NB4 (cell line): Measurements from ENCODE around the gene STXBP4.

Experiments
- MAX ChIP-seq: IDR thresholded peaks from 2 replicates; pipeline ENCODE4 v1.6.1; 2011; ENCODE audit warnings: low read depth, low read length
- MYC ChIP-seq: IDR thresholded peaks from 2 replicates; pipeline ENCODE4 v1.6.1; 2011; ENCODE audit warnings: low read depth, low read length
- POLR2A ChIP-seq: IDR thresholded peaks from 2 replicates; pipeline ENCODE4 v1.6.1; 2011; ENCODE audit warnings: mild to moderate bottlenecking; ENCODE audit not compliant: insufficient read length; ENCODE audit errors: extremely low read depth
- TF ChIP-seq, protein P1 (sequence below): IDR thresholded peaks from one replicate; pipeline ENCODE4 v1.5.1; 2012; ENCODE audit warnings: low read depth, low read length

- TF ChIP-seq, protein P1, sequence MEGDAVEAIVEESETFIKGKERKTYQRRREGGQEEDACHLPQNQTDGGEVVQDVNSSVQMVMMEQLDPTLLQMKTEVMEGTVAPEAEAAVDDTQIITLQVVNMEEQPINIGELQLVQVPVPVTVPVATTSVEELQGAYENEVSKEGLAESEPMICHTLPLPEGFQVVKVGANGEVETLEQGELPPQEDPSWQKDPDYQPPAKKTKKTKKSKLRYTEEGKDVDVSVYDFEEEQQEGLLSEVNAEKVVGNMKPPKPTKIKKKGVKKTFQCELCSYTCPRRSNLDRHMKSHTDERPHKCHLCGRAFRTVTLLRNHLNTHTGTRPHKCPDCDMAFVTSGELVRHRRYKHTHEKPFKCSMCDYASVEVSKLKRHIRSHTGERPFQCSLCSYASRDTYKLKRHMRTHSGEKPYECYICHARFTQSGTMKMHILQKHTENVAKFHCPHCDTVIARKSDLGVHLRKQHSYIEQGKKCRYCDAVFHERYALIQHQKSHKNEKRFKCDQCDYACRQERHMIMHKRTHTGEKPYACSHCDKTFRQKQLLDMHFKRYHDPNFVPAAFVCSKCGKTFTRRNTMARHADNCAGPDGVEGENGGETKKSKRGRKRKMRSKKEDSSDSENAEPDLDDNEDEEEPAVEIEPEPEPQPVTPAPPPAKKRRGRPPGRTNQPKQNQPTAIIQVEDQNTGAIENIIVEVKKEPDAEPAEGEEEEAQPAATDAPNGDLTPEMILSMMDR = no peak
- TF ChIP-seq POLR2A = no peak
- no peak for TF ChIP-seq MAX
- TF ChIP-seq MYC = no peak
Measured at GRCh38 chr17:55159251-55159650, 190.7 kb downstream of the STXBP4 start.
